ENCODE results near the gene WWP2. TPM values are rescaled to one million over a fixed set of nuclear protein-coding genes. Genes with fewer than 3 reads are reported as not detected.

Gene WWP2
- total RNA-seq, 1 donor from 2014 or later: 39.9 TPM

DNA sequence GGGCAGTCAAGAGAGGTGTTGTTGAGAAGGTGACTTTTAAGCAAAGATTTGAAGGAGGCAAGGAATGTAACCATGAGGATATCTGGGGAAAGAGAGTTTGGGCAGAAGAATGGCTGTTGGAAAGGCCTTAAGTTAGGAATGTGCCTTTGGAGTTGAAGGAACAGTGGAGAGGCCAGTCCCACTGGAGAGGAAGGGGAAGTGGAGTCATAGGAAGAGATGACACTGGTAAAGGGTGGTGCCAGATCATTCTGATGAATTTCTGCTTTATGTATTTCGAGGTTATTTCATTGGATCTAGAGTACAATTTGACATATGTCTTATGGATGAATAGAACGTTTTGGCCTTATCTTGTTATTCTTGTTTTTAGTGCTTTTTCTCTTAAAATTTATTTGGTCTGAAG, 93.5 kb downstream of the WWP2 start:
- H3K27me3 Mint-ChIP-seq (ENCODE audit: low read depth): no peaks in the 10 kb centered on the region
- TF ChIP-seq CTCF (IDR thresholded peaks at IDR 0.05): no peak
- no peaks in the 10 kb centered on the region for H3K9me3 Mint-ChIP-seq (ENCODE audit: low read depth)
- no peak for DNase-seq (ENCODE audit: low spot score)
- H3K4me1 Mint-ChIP-seq (ENCODE audit: low read depth): peaks cover 31% of the 10 kb centered on the region
- H3K36me3 Mint-ChIP-seq (ENCODE audit: low read depth): no peaks in the 10 kb centered on the region
- no peak overlapping the region for H3K4me3 Mint-ChIP-seq (ENCODE audit: unreplicated experiment)
- peak overlapping the region; percentile 5 for H3K27ac Mint-ChIP-seq (ENCODE audit: unreplicated experiment)

GRCh38 chr16:69858191-69859104, 96.3 kb downstream of the WWP2 start:
- Mint-ChIP-seq H3K27me3 (ENCODE audit: low read depth) (no peaks in the 10 kb centered on the region), H3K9me3 (ENCODE audit: low read depth) (no peaks in the 10 kb centered on the region), H3K4me1 (ENCODE audit: low read depth) (peaks cover 47% of the 10 kb centered on the region), H3K4me3 (ENCODE audit: unreplicated experiment) (no peak overlapping the region), H3K27ac (ENCODE audit: unreplicated experiment) (no peak overlapping the region), H3K36me3 (ENCODE audit: low read depth) (no peaks in the 10 kb centered on the region)
- DNase-seq (ENCODE audit: low spot score): no peak
- TF ChIP-seq CTCF (IDR thresholded peaks at IDR 0.05): no peak

DNA sequence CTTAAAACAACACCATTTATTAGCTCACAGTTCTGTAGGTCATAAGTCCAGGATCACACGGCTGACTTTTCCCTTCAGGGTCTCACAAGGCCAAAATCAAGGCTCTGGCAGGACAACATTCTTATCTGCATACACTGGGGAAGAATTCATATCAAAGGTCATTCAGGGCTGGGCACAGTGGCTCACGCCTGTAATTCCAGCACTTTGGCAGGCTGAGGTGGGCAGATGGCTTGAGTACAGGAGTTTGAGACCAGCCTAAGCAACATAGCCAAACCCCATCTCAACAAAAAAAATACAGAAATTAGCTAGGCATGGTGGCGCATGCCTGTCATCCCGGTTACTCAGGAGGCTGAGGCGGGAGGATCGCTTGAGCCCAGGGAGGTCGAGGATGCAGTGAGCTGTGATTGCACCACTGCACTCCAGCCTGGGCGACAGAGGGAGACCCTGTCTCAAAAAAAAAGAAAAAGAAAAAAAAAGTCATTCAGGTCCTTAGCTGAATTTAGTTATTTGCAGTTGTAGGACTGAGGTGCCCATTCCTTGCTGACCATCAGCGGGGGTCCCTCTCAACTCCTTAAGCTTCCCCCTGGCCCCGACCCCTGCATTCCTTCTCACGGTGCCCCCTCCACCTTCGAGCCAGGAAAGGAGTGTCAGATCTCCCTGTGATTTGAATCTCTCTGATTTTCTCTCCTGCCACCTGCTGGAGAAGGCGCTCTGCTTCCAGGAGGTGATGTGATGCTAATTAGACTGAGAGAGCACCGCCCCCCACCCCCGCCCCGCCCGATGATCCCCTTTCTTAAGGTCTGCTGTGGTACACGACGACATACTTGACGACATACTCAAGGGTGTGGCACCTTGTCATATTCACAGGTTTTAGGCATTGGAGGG, 97.2 kb downstream of the WWP2 start:
- peak; percentile 69 for TF ChIP-seq CTCF (IDR thresholded peaks at IDR 0.05)
- H3K4me1 Mint-ChIP-seq (ENCODE audit: low read depth): peaks cover 42% of the 10 kb centered on the region
- H3K27ac Mint-ChIP-seq (ENCODE audit: unreplicated experiment): no peak overlapping the region
- H3K9me3 Mint-ChIP-seq (ENCODE audit: low read depth): no peaks in the 10 kb centered on the region
- H3K36me3 Mint-ChIP-seq (ENCODE audit: low read depth): no peaks in the 10 kb centered on the region
- no peak overlapping the region for H3K4me3 Mint-ChIP-seq (ENCODE audit: unreplicated experiment)
- no peak for DNase-seq (ENCODE audit: low spot score)
- no peaks in the 10 kb centered on the region for H3K27me3 Mint-ChIP-seq (ENCODE audit: low read depth)

GRCh38 chr16:69860233-69861231, 98.4 kb downstream of the WWP2 start:
- H3K9me3 Mint-ChIP-seq (ENCODE audit: low read depth): no peaks in the 10 kb centered on the region
- H3K36me3 Mint-ChIP-seq (ENCODE audit: low read depth): no peaks in the 10 kb centered on the region
- no peak for TF ChIP-seq CTCF (IDR thresholded peaks at IDR 0.05)
- no peak for DNase-seq (ENCODE audit: low spot score)
- H3K4me3 Mint-ChIP-seq (ENCODE audit: unreplicated experiment): no peak overlapping the region
- H3K27me3 Mint-ChIP-seq (ENCODE audit: low read depth): no peaks in the 10 kb centered on the region
- peaks cover 37% of the 10 kb centered on the region for H3K4me1 Mint-ChIP-seq (ENCODE audit: low read depth)
- H3K27ac Mint-ChIP-seq (ENCODE audit: unreplicated experiment): peak overlapping the region; percentile 90

Data from chondrocyte (in vitro differentiated cells).